ENCODE results near the gene PTPRR.
"Not testable (repeated sequence)": the region's sequence is repeated elsewhere in the genome, so short reads cannot be mapped to it uniquely, and the experiment has no call there.

Gene PTPRR

DNA sequence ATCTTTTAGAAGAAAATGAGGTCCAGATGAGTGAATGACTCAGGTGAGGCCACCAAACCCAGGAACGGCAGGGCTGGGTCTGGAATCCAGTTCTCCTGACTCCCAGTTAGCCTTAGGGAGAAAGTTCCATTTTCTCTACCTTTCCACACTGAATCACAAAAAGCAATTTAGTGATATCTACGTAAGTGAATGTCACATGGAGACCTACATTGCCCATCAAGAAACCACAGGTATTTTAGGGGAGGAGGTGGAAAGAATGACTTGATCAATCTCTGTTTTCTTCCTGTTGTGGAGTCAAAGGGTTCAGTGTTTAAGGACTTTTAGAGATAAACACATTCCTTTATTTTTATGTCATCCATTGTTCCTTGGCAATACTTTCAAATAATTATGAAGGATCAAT is 176.4 kb downstream of the PTPRR start:
- no peak for FAIRE-seq

DNA sequence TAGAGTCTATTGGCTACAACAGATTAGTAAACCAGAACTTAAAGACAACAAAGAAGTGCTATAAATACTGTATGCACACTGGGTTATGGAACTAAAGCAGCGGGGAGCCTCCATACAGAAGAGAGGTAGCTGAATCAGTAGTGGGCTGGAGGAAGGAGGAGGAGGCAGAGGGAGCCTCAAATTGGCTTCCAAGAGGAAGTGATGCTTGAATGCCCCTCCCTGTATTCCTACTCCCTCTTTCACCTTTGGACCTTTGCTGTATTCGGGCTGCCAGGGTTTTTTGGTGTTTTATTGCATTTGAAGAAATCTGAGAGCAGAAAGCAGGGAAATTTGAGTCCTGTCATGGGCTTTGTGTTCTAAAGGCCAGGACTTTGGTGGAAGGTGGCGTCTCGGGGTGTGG is 179.3 kb downstream of the PTPRR start:
- no peak for FAIRE-seq

DNA sequence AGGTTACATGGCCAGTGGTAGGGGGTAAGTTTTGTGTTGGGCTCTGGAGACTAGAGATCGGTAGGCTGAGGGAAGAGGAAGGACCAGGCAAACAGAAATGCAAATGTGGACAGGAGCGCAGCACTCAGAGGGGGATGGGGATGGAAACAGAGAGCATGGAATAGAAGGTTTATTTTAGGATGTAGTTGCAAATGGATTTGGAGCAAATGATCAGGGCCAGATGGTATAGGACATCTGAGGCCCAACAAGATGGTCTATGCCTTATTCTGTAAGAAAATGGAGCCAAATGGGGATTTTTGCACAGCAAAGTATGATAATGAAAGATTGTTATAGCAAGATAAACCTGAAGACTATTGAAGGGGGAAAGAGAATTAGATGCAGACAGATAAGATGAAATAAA is 180.8 kb downstream of the PTPRR start:
- no peak for FAIRE-seq

DNA sequence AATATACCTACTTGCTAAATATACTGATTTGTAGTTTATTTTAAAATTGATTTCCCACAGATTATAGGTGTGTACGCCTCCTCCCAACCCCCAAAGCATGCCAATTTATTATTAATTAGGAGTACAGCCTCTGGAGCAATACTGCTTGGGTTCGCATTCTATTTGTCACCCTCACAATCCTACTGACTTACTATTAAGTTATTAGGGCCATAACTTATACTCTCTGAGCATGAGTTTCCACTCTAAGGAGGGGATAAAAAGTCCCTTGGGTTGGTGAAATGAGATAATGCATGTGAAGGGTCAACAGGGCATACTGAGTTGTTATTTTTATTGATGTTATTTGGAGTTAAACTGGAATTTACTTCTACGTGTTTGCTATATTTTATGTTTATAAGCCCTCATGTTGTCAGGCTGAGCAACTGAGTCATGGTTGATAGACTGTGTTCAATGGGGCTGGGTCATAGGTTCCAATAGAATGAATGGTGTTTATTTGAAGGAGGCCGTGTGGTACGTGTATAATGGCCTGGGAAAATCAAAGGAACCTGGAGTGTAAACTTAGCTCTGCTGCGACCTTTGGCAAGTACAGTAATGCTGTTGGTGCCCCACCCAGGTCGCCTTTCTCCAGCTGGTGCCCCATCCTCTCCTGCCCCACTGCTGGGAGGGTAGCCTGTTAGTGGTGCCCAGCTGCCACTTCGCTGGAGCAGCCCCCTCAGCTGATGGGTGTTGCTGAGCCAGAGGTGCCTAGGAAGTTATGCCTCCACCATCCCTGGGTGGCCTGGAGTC is 184.0 kb downstream of the PTPRR start:
- FAIRE-seq, result no peak

DNA sequence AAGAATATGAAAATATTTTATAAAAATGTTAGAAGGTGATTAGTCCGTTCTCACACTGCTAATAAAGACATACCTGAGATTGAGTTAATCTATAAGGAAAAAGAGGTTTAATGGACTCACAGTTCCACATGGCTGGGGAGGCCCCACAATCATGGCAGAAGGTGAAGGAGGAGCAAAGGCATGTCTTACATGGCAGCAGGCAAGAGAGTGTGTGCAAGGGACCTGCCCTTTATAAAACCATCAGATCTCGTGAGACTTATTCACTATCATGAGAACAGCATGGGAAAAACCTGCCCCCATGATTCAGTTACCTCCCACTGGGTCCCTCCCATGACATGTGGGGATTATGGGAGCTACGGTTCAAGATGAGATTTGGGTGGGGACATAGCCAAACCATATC is 185.3 kb downstream of the PTPRR start:
- FAIRE-seq, result not testable (repeated sequence)

DNA sequence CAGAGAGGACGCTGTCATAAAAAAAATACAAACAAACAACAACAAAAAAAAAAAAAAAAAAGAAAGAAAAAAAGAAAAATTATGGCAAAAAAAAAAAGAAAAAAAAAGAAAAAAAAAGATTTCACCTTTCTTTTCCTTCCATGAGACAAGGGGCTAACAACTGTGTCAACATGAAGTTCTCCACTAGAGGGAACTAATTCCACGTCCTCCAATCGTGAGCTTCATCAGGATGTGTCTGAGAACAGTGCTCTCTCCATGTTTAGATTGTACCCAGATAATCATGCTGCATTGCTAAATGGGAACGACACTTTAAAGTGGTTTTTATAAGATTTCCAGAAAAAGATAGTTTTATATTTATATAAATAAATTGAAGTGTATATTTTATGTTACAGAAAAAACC is 187.2 kb downstream of the PTPRR start:
- FAIRE-seq, result peak; percentile 90

DNA sequence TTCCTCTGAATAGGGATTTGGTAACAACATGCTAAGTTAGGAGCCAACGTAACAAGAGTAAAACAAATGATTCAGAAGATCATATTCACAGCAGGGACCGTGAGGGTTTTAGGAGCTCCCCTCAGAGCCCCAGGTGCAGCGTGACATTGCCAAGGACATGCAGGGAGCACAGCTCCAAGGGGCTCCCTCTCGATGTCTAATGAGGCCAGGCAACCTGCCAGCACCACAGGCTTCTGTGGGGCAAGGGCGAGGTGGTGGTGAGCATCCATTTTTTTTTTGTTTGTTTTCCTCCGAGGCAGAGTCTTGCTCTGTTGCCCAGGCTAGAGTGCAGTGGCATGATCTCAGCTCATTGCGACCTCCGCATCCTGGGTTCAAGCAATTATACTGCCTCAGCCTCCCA is 188.3 kb downstream of the PTPRR start:
- no peak for FAIRE-seq

DNA sequence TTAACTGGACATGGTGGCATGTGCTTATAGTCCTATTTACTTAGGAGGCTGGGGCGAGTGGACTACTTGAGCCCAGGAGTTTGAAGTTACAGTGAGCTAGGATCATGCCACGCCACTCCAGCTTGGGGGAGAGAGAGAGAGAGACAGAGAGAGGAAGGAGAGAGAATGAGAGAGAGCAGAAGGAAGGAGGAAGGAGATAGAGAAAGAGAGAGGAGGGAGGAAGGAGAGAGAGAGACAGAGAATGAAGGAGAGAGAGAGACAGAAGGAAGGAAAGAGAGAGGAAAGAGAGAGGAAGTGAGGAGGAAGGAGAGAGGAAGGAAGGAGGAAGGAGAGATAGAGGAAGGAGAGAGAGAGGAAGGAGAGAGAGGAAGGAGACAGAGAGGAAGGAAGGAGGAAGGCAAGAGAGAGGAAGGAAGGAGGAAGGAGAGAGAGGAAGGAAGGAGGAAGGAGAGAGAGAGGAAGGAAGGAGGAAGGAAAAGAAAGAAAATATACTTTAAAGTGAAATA is 189.8 kb downstream of the PTPRR start:
- FAIRE-seq, result no peak

DNA sequence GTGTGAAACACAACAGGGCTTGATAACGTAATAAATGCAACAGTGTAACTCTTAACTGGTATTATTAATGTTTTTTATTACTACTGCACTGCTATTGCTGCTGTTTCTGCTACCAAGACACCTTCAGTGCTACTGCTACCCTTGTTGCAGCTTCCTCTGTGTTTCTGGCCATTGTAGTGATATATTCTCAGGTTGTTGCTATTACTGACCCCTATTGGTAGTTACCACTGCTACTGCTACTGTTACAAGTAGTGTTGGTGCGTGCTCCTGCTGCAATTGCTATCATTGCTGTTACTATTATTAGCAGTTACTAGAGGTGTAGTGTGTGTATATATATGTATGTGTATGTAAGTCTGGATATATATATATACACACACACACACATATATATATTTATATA is 196.1 kb downstream of the PTPRR start:
- no peak for FAIRE-seq

DNA sequence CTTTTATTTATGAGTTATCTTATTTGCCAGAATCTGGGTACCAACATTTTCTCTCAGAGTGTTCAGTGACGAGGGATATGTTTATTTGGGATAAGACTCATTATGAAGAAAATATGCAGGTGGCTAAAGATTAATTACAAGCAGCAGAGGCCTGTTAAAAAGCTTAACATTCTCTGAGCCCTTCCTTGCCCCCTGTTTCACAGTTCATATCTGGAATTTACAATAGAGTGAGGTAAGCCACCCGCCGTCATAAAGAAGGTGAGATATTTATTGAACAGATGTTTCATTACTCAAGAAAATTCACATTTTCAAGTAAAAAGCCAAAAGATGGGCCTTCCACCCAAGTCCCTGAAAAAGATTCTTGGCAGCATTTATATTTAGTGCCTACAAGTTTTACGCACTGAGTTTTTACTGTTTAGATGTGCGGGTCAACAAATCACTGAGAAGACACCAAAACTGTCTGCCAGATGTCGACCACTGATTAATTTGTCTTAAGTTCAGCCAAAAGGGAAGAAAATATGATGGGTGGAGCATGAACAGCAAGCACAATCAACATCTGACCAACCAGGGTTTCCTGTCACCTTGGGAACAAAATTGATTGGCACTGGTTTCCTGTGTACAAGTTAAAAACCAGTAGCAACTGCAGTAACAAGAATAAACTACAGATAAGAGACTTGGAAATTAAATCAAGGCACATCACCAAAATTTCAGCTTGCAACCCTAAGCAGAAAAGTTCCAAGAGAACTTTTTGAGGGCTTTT is 197.8 kb downstream of the PTPRR start:
- FAIRE-seq, result no peak

DNA sequence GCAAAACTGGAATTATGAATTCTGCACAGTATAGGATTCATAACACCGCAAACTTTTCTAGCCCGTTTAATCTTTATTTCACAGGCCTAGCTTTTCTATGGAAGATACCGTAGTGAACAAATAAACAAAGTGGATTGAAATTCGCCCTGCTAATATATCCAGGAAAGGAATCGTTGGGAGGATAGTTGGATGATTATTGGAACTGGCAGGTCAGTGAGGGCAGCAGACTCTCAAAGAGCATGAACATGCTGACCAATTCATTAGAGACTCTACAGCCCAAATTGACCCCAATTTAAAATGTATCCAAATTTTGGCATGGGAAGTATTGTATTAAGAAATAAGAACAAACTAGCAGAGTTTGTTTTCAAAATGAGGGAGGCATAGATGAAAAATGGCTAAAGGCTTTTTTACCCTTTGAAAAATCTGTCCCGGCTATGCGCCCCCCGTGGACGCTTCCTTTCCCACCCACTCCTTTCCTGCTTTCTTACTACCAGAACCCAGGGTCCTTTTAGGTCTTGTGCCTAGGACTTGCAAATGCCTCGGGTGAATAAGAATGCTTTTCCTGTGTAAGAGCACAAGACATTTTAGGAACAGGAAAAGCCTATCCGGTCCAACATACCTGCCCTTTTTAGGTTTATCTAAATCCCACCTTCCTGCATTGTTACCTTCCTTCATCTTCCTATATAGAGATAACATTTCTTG is 198.7 kb downstream of the PTPRR start:
- no peak for FAIRE-seq

DNA sequence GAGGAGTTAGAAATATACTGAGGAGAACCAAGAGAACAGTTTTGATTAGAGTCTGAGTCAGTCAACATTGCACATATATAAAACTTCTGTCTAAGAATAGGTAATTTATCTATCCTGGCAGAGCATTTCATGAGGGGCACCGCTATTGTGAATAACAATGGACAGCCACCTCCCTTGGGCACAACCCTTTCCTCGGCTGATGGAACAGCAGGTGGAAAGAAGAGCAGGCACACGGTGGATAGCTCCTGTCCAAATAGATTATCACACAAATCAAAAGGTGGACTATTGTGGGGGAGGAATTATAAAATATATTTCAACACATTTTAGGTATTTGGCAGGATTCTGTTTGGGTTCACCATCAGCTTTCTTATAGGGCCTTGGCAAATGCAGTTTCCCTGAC is 199.3 kb downstream of the PTPRR start:
- no peak for FAIRE-seq

DNA sequence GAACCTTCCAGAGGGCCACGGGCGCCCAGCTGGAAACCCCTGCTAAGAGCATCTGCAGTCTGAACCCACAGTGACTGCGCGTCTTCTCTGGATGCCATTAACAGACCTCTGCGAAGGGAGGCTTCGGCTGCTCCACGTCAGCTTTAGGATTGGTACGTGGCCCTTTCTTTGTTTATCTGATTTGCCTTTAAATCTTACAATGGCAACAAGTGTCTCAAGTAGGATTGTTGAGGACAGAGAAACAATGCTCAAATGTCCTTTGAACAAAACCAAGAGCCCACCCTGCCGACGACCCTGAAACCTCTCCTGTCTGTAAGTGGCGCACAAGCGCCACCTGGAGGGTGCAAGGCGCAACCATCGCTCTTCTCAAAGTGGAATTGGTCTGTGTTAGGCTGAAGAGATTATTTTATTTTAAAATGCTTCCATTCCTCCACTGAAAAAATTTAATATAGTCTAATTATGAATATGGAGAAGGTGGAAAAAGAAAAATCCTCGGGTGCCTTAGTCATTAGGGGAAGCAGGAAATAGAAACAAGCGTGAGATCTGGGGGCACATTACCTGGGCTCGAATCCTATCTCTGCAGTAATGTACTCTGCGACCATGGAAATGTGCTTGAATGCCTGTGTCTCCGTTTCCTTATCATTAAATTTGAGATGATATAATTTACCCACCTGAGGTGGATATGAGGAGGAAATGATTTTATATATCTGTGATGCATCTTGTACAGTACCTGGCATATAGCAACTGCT is 200.7 kb downstream of the PTPRR start:
- FAIRE-seq, result no peak

DNA sequence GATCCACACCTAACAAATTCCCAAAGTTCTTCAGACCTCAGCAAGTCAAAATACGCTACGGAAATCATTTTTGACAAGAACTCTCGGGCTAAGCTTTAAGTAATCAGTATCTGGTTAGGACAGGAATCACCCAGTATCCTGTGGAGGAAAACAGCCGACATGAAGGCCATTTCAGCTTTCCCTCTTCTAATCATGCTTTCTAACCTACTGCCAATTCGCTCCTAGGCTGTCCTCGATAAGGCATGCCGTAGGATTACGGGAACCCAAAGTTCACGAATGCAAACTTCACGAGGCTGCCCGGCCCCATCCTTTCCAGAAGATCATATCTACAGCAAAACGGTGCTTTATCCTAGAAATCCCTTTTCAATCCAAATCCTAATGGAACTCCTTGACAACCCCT is 201.5 kb downstream of the PTPRR start:
- FAIRE-seq, result no peak

DNA sequence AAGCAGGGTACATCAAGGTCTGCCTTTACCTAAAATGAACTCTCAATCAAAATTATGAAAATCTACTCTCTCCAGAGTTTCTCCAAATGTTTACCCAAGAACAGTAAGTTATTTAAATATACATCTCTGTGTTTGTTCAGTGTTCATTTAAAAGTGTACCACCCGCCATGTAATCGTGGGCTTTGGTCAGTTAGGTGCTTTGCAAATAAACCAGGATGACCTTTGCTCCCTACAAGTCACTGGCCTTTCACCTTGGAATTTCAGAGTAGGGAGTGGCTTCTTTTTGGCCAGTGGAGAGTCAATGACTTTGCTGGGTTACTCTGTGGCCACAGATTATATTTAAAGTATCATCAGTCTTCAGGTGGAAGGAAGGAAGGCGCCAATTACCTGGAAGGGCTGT is 208.7 kb downstream of the PTPRR start:
- no peak for FAIRE-seq

DNA sequence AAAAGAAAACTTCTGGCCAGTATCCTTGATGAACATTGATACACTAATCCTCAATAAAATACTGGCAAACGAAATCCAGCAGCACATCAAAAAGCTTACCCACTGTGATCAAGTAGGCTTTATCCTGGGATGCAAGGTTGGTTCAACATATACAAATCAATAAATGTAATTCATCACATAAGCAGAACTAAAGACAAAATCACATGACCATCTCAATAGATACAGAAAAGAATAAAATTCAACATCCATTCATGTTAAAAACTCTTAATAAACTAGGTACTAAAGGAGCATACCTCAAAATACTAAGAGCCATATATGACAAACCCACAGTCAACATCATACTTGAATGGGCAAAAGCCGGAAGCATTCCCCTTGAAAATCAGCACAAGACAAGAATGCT is 211.5 kb downstream of the PTPRR start:
- no peak for FAIRE-seq

DNA sequence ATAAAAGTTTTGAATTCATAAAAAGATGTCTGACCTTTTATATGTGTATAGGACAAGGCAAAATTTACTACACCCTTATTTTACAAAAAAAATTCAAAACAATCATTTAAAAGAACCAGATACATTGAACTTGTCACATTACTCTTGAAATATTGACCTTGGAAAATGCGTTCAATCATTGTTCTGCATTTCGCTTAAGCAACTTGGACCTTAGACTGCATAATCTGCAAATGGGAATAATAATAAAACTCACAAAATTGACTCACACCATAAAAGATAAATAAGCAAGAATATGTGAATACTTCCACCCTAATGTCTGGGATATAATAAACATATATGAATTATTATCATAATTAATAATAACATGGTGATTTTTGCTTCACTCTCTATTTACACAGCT is 213.9 kb downstream of the PTPRR start:
- no peak for FAIRE-seq

DNA sequence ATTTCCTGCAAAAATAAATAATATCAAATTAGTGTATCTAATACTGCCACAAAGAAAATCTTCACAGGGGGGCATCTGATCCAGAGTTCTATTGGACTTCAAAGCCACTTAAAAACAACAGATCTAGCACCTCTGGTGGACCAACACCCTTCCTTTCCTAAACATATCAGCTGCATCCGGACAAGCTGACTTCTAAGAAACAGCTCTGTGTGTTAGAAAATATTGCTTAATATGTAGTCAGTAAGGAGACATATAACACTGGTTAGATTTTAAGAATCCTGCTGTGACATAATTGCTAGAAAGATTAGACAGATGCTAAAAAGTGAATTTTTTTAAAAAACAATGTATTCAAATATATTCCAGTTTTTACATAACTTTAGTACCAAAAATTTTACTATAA is 222.2 kb downstream of the PTPRR start:
- FAIRE-seq, result no peak

DNA sequence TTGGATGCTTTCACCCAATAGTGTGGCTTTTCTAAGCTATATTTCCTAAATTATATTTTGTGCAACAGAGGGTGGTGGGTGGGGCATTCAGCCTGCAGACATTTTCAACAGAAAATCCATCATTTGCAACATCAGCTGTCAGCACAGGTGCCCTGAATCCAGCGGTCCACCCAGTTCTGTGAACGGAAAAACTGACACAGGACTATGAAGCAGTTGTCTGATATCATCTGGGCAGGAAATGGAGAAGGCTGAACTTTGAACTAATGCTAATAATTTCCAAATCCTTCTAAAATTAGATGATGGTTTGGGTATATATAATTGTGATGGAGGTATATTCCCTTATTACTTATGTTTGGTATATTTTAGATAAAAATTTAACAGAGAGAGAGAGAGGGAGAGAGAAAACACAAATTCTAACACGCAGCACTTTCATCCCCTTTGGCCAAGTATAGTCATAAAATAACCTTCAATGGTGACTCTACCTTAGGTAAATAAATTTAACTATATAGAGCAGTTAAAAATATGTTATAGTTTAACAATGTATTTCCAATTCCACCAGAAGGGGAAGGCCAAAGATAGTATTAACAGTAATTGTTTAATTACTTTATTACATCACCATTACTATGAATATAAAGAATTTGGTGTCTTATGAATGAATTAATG is 225.0 kb downstream of the PTPRR start:
- no peak for FAIRE-seq

DNA sequence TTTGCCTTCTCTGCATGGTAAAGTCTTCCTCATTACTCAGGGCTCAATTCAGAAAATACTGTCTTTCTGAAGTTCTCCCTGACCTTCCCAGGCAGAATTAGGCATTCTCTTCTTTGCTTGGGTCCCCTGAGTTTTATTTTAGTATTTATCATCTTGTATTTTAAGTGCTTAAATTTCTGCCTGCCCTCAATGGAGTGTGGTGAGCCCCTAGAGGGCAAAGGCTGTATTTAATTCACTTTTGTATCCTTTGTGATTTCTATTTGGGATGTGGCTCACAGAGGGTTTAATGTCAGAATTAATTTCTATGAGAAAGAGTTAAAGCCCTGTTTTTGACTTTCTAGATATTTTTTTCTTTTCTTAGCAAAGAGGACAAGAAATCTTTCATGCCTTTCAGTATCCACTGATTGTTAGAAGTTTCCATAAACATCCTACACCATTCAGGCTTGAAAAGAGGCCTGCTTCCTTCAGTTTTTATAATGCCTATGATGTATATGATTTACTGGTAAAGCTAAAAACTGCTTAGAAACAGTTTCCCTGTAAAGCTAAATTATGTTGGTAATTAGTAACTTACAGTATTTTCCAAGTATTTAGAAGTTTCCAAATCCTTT is 227.8 kb downstream of the PTPRR start:
- no peak for FAIRE-seq

DNA sequence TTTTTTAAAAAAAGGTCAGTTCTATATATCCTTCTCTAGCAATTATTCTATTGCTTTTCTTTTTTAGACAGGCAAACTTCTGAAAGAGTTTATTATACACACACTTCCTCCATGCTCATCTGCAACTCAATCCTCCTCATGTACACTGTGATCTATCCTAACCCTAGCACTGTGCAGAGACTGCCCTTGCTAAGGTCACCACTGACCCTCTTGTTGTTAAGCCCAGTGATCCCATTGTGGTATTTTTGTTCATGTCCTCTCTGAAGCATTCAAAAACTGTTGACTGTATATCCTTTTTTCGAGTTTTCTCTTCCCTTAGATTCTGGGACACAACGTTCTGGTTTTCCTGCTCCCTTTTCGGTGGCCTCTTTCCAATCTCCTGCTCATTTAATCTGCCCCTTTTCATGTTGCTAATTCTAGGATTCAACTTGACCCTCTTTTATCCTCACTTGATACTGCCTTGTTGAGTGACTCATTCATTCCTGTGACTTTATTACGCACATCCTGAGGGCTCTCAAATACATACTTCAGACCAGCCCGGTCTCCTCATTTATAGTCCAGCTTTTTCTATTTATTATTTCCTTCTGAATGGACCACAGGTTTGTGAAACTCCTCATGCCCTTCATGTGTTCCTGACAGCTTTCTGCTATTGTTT is 229.4 kb downstream of the PTPRR start:
- no peak for FAIRE-seq
